HG03432 (cell line): Measurements from ENCODE around the gene ZMPSTE24.

Experiments used
- ATAC-seq: cut with Tn5 transposase; IDR thresholded peaks from one replicate; pipeline ENCODE4 v1.9.1; 2021; ENCODE audit warnings: mild to moderate bottlenecking, moderate library complexity; ENCODE audit not compliant: unreplicated experiment

Gene ZMPSTE24

DNA sequence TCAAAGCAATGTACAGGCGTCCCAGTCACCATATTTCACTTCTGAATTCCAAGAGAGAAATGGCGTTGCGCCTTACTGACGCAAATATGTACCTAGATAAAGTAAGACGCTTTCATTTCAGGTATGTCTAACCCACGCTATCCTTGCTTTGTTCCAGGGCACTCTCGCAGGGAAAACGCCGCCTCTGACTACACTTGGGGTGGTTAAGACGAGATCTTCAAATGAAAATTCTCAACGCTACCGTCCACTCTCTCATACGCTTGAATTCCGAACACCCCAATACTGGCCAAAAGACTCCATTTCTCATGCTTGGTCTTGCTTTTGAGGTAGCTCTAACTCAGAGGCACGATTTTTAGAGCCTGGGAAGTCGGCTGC lies 736 bp upstream of the ZMPSTE24 start:
- ATAC-seq = peak; percentile 5

GRCh38 chr1:40258445-40258769 lies 371 bp downstream of the ZMPSTE24 start:
- ATAC-seq = no peak

DNA sequence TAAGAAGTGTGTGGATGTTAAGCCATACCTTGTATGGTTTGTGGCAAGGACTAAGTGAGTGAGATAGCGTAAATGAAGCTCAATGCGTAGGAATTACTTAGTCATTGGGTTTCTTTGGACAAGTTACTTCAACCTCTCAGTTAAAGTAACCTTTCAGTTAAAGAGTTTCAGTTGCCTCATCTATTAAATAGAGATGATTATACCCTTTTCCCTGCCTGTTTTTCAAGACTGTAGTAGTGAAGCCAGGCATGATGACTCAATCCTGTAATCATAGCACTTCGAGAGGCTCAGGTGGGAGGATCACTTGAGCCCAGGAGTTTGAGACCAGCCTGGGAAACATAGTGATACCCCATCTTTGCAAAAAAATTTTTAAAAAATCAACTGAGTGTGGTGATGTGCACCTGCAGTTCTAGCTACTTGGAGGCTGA lies 6.3 kb downstream of the ZMPSTE24 start:
- ATAC-seq = no peak

DNA sequence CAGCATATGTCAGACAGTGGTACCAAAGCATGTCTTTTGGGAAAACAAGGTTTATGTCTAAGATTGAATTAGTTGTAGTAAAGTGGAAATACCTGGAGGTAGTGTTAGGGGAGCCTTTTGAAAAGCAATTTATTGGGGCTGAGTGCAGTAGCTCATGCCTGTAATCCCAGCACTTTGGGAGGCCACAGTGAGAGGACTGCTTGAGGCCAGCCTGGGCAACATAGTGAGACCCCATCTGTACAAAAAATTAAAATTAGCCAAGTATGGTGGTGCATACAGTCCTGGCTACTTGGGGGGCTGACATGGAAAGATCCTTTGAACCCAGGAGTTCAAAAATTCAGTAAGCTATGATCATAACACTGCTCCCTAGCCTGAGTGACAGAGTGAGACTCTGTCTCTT lies 7.3 kb downstream of the ZMPSTE24 start:
- ATAC-seq = no peak

GRCh38 chr1:40265919-40266318 lies 7.9 kb downstream of the ZMPSTE24 start:
- ATAC-seq = no peak

GRCh38 chr1:40266786-40267535 lies 8.9 kb downstream of the ZMPSTE24 start:
- no peak for ATAC-seq

GRCh38 chr1:40267767-40268187 lies 9.7 kb downstream of the ZMPSTE24 start:
- ATAC-seq = no peak

DNA sequence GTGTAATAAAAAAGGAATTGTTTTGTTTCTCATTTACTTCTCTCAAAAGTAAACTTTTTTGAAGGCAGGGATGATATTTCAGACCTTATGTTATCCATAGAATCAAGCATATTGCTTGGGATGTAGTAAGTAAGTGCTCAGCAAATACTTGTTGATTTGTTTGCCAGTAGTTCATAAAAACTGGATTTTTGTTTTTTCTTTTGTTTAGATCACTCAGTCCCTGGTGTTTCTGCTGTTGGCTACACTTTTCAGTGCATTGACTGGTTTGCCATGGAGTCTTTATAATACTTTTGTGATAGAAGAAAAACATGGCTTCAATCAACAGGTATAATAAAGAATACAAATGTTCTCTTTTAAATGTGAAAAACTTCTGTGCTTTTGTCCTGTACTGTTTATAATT lies 10.2 kb downstream of the ZMPSTE24 start:
- no peak for ATAC-seq

DNA sequence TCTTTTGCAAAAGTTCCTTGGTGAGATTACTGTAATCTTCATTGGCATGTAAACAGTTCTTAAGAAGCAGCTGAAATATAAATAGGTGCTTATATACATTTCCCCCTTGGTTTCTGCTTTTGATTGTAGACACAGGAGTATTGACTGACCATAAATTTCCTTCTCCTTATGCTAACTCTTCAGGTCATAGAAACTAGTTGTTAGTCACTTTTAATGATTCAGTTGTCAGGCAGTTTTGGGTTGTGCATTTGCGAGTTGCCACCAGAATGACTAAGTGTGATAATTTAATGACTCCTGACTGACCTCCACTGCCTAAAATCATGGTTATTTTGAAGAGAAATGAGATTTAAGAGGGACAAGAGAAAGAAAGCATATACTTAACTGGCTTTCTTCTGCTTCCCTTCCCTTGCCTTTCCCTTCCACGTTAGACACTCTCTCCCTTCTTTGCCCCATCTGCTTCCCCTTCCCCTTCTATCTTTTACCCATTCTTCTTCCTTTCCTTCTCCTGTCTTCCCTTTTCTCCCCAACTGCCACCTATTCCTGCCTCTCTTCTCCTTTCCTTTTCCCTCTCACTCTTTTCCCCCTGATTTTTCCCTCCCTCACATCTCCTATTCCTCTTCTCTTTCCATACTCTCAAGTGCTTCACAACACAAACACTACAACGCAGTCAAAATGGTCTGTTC lies 12.3 kb downstream of the ZMPSTE24 start:
- no peak for ATAC-seq

DNA sequence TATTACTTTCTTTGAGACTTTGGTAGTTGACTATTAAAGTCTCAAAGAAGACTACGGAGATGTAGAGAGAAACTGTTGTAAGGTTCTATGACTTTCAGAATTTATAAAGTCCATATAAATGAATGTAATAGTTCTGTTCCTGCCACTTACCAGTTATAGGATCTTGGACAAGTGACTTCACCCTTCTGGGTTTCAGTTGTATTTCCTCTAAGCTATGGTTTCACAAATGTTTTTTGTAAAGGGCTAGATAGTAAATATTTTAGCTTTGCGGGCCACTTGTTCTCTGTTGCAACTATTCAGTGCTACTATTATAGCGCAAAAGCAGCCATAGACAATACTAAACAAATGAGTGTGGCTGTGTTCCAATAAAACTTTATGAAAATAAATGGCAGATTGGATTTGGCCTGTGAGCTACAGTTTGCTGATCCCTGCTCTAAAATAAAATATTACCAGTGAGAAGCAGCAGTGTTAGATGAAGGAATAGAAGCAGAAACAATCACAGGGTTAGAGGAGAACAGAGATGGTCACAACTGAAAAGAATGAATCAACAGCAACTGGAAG lies 14.7 kb downstream of the ZMPSTE24 start:
- no peak for ATAC-seq

GRCh38 chr1:40273547-40274166 lies 15.6 kb downstream of the ZMPSTE24 start:
- ATAC-seq = no peak

- ATAC-seq = no peak
These were observed 16.3 kb downstream of the ZMPSTE24 start for GRCh38 chr1:40274331-40274730.

GRCh38 chr1:40276122-40276521 lies 18.1 kb downstream of the ZMPSTE24 start:
- ATAC-seq = no peak

DNA sequence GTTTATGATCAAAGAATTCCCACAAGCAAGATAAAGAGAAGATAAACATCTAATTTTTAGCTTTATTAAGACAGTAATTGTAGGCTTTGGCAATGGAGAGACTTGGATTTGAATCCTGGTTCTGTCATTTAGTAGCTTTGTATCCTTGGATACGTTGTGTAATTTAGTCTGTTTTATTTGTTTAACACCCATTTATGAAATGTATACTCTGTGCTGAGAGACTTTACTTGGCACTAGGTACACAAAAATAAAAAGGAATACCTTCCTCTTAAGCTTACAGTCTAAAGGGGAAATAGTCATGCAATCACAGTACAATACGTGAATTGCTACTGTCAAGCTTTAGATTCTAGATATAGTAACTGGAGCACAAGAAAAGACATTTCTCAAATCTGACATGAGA lies 23.8 kb downstream of the ZMPSTE24 start:
- ATAC-seq = no peak

GRCh38 chr1:40291293-40291692 lies 33.3 kb downstream of the ZMPSTE24 start:
- ATAC-seq = no peak

DNA sequence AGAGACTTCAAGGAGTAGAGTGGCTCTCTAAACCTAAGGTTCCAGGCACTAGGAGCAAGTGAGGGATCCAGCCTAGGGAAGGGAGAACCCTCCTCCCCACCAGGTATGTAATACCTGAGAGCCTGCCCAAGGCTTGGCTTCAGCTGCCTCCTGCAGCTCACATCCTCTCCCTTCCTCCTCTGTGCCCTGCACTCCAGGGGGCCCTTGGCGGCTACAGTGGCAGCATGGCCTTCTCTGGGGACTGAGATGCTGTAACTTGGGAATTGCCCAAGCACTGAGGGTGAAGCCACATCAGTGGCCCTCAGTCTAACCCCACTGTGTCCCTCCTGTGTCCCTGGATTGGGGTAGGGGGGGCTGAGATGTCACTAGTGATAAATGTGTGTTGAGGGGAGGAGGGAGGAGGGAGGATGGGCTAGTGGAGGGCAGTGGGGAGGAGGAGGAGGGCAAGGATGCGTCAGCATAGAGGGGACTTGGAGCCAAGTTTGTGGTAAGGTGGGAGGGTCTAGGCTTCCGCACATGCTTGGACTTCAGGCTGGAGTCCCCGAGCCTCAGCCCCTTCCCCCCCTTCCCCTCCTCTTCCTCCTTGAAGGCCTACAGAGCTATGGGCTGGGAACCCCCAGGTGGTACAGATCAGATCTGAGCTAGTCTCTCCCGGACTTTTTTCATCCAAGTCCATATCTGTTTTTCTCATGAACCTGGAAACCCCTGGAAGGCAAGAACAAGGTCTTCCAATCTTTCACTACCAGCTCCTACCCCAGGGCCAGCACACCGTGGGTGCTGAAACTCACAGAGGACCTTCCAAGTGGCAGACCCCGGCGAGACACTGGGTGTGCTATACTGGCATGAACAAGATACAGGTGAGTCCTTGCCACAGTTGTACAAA lies 41.6 kb downstream of the ZMPSTE24 start:
- ATAC-seq = no peak

GRCh38 chr1:40300249-40300567 lies 42.2 kb downstream of the ZMPSTE24 start:
- ATAC-seq = no peak

DNA sequence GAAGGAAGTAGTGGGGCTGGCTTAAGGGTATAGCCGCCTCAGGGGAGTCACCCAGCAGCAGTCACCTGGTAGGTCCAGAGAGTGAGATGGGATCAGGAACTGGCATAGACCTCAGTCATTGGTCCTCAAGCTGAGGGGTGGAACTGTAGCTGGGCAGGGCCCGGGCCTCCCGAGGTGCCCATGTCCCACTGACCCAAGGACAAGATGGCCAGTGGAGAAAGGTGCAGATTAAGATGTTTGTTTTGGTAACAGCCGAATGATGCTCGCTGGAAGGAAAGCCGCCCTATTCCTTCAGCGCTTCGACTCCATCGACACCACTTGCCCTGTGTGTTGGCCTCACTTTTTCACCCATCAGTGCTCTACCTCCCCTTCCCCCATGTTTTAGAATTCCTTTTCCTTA lies 42.6 kb downstream of the ZMPSTE24 start:
- ATAC-seq = no peak

- ATAC-seq = no peak
These were observed 43.0 kb downstream of the ZMPSTE24 start for GRCh38 chr1:40301066-40301465.

DNA sequence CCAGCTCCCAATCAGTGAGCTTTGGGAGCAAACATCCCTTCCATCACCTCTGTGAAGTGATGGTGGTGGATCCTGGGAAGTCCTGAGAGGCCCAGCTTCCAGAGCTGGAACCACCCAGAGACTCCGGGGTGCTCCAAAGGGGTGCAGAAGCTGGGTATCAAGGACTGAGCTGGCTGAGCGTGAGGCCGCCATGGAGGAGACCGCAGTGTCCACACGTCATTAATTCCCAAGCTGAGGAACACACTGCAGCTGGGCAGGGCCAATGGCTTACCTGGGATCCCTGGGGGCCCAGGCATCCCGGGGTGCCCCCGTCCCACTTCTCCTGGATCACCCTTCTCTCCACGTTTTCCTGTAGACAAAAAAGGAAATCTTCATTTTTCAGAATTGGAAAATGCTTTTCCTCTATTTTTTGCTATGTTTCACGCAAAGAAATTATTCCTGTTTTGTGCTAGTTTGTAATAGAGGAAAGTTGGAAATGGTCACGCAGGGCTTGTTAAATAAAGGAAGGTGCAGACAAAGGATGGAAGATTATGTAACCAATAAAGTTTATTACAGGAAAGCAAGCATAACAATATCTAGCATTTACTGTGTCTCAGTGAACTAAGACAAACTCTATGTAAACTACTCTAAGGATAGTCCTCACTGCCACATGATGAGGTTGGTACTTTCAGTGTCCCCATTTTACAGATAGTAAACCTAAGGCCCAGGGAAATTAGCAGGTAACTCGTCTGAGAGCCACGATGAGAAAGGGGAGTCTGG lies 43.7 kb downstream of the ZMPSTE24 start:
- ATAC-seq = no peak
